Tibial nerve (tissue), 4 donors: ENCODE measurements around the gene OR2T5. TPM values are rescaled to one million over a fixed set of nuclear protein-coding genes. Genes with fewer than 3 reads are reported as not detected.
"Not testable (repeated sequence)": the region's sequence is repeated elsewhere in the genome, so short reads cannot be mapped to it uniquely, and the experiment has no call there.

Experiments used
- DNase-seq, 2 donors: peaks; one replicate each; pipeline ENCODE4 v3.0.0-alpha.2; 2019; ENCODE audit warnings: low spot score in 2 of 2
- H3K27ac ChIP-seq, 4 donors: fragments of 200-600 bp; sonication (generic) in 3 of 4; one replicate each; pipeline ENCODE4 v1.5.1; 2017 to 2019; ENCODE audit warnings: mild to moderate bottlenecking in 1 of 4
- H3K27me3 ChIP-seq, 2 donors: fragments of 200-600 bp; sonication (generic) in 1 of 2; one replicate each; pipeline versions ENCODE4 v1.5.1 to v1.6.0; 2017 to 2019
- H3K36me3 ChIP-seq, 3 donors: fragments of 200-600 bp; sonication (generic); one replicate each; pipeline ENCODE4 v1.5.1; 2018 to 2019
- H3K4me1 ChIP-seq, 4 donors: fragments of 200-600 bp; sonication (generic) in 3 of 4; one replicate each; pipeline ENCODE4 v1.5.1; 2017 to 2019
- H3K4me3 ChIP-seq, 4 donors: fragments of 200-600 bp; sonication (generic) in 3 of 4; one replicate each; pipeline ENCODE4 v1.5.1; 2017 to 2019; ENCODE audit warnings: mild to moderate bottlenecking in 1 of 4, moderate library complexity in 1 of 4
- H3K9me3 ChIP-seq, 4 donors: fragments of 200-600 bp; sonication (generic) in 3 of 4; one replicate each; pipeline ENCODE4 v1.5.1; 2017 to 2019
- WGBS, 2 donors: methylation state at CpG; one replicate each; pipeline ENCODE4 v1.1.5; 2018; 5-methylcytosine and 5-hydroxymethylcytosine counted together
- total RNA-seq, 4 donors: library from RNA; depleted of rRNA; stranded (reverse); fragments of >200 nt; gene quantifications; one replicate each; pipeline ENCODE4 v1.1.0, GENCODE V29; 2016

OR2T5 gene, protein sequence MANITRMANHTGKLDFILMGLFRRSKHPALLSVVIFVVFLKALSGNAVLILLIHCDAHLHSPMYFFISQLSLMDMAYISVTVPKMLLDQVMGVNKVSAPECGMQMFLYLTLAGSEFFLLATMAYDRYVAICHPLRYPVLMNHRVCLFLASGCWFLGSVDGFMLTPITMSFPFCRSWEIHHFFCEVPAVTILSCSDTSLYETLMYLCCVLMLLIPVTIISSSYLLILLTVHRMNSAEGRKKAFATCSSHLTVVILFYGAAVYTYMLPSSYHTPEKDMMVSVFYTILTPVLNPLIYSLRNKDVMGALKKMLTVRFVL
- total RNA-seq, result not detected

DNA sequence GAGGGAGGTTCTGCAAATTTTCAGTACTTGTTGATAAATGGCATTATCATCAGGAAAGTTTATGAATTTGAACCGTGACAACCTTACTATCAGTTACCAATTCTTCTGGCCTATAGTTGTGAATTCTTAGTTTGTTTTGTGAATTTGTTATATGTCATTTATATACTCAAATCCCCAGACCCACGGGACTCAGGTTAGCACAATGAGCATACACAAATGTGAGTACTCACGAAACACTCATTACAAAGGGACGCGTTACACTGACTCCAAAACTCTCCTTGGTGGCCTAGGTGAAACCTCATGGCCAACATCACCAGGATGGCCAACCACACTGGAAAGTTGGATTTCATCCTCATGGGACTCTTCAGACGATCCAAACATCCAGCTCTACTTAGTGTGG lies at the start of gene OR2T5:
TSS of gene OR2T5 (plus strand) at position 301 of the 400 bp plus-strand sequence. CDS start at position 301, 0 bp downstream.
- H3K27ac ChIP-seq, H3K9me3 ChIP-seq, DNase-seq, H3K27me3 ChIP-seq, H3K4me1 ChIP-seq, H3K4me3 ChIP-seq, H3K36me3 ChIP-seq: not testable (repeated sequence)
- 96 to 100% methylated on average over 1 to 4 of the region's 6 CpGs for WGBS, 2 donors

DNA sequence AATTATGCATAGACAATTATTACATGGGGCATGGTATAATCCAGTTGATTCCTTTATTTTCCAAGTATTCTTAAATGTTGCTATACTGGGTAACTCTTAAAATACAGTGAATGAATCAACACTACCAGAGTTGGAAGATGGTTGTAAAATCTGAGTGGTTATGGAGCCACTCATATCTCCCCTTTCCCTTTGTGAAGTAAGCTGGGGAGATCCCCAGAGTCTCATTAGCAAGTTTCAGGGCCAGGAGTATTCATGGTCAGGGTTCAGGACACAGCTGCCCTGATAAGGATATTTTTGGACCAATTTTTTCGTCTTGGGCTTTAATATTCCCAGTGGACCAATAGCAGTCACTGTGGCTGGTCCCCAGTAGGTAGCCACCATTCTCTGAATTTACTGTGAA lies 49.7 kb upstream of the OR2T5 start:
- H3K27ac ChIP-seq, H3K4me3 ChIP-seq, DNase-seq, H3K9me3 ChIP-seq, H3K36me3 ChIP-seq, H3K27me3 ChIP-seq, H3K4me1 ChIP-seq: not testable (repeated sequence)
- 36 to 50% methylated on average over 1 of the region's 1 CpG for WGBS, 2 donors

DNA sequence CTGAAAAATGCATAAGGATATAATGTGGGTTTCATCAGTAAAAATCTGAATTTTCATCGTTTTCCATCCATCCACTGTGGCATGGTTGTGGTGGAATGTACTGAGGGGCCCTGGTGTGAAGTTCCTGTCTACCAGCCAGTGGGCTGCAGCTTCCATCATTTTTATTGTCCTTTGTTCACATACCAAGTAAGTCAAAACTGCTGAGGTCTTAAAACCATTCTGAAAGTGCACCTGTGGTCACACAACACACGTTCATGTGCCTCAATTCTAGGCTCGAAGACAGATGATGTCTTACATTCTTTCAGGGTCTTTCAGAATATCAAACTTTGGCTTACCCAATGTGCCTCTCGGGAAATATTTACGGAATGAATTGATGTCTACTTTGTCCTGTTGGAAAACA lies 49.1 kb upstream of the OR2T5 start:
- not testable (repeated sequence) for H3K36me3 ChIP-seq, H3K27ac ChIP-seq, H3K4me3 ChIP-seq, DNase-seq, H3K27me3 ChIP-seq, H3K9me3 ChIP-seq, H3K4me1 ChIP-seq
- WGBS, 2 donors, result 69 to 70% methylated on average over 5 of the region's 5 CpGs

DNA sequence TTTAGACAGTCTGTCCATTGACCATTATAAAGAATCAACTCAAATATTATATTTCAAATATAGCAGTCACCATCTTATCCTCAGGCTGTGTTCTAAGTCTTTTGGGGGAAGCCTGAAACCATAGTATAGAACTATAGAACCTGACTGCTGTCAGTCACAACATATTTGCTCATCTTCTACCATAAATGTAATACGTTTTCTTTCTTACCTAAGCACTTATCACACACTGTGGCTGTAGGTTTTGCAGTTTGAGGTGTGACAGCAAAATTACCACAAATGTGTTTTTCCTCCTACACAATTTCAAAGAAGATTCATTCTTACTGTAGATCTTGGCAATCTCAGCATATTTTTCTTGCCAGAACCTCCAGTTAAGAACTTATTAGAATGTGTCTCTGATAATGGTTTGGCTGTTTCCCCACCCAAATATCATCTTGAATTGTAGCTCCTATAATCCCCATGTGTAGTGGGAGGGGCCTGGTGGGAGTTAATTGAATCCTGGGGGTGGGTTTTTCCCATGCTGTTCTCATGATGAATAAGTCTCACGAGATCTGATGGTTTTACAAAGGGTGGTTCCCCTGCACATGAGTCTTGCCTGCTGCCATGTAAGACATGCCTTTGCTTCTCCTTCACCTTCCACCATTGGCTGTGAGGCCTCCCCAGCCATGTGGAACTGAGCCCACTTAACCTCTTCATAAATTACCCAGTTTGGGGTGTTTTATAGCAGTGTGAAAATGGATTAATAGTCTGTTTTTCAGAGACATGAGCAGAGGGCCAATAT lies 45.7 kb upstream of the OR2T5 start:
- H3K27me3 ChIP-seq, result not testable (repeated sequence)
- 65 to 80% methylated on average over 1 of the region's 2 CpGs for WGBS, 2 donors

DNA sequence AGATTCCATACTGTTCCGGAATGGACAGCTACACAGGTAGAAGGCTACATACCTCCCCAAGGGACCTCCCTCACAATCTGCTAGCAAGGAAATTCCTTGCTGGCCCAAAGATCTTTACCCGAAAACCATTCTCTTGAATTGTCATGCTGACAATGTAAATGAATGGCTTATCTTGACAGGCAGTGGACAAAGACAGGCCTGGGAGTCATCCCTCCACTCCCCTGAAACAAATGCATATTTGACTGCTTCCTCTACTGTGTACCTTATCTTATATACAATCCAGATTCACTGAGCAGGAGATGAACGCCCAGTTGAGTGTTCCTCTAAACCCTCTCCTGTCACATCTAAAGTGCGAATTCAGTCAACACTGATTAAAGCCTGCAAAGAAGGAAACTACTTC lies 43.8 kb upstream of the OR2T5 start:
- not testable (repeated sequence) for H3K27me3 ChIP-seq, DNase-seq, H3K9me3 ChIP-seq, H3K27ac ChIP-seq, H3K36me3 ChIP-seq, H3K4me1 ChIP-seq, H3K4me3 ChIP-seq
- 86 to 93% methylated on average over 4 of the region's 4 CpGs for WGBS, 2 donors

More for the DNA sequence above, 45.7 kb upstream of the OR2T5 start:
- not testable (repeated sequence) for H3K27ac ChIP-seq, H3K4me1 ChIP-seq, DNase-seq, H3K4me3 ChIP-seq, H3K9me3 ChIP-seq, H3K36me3 ChIP-seq

DNA sequence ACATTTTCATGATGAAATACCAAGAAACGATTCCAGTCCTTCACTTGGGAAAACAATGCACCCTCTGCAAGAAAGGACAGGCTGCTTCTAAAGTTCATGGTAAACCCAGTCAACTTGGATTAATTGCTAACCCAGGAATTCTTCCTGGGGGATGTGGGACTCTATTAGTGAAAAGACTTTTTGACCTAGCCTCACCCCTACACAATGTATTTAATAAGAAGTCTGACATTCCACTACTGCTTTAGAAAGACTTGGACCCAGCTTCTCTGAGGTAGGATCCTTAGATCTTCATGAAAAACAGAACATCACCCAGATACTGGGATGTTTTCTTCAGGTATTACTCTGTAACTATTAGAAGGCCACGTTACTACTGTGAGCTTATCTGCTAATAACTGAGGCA lies 43.0 kb upstream of the OR2T5 start, which contains the start of gene OR2T2:
TSS of gene OR2T2 (plus strand) at position 239 of the 400 bp plus-strand sequence. CDS start 7,161 bp downstream, outside the sequence.
- not testable (repeated sequence) for H3K36me3 ChIP-seq, DNase-seq, H3K4me3 ChIP-seq, H3K9me3 ChIP-seq, H3K27ac ChIP-seq, H3K4me1 ChIP-seq, H3K27me3 ChIP-seq
- 48 to 76% methylated on average over 2 of the region's 2 CpGs for WGBS, 2 donors

DNA sequence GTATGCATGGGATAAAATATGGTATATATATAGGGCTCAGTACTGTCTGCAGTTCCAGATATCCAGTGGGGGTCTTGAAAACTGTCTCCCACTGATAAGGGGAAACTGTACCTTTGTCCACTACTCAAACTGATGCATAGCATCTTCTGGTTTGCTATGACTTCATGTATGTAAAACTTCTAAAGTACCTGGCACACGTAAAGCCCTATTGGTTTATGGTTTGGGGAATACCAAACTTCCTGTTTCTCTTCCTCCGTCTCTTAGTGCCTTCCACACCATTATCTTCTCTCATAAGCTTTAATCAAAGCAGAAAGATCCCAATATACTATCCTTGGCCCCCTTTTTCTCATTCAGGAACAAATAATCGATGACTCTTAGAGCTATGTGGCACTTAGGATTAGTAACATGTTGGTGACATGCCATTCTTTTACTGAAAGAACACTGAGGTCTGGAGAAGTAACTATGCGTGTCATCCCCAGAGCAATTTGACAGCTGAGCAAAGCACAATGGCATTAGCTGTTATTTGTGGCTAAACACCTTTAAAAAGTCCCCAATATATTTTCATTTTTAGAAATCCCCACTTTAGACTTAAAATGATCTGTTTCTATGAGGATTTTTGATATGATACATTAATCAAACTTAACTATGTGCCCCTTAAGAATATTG lies 39.8 kb upstream of the OR2T5 start:
- not testable (repeated sequence) for H3K4me3 ChIP-seq, DNase-seq, H3K4me1 ChIP-seq, H3K27ac ChIP-seq, H3K36me3 ChIP-seq, H3K9me3 ChIP-seq, H3K27me3 ChIP-seq
- WGBS, 2 donors, result no CpG with 5 or more reads among the region's 4 CpGs

DNA sequence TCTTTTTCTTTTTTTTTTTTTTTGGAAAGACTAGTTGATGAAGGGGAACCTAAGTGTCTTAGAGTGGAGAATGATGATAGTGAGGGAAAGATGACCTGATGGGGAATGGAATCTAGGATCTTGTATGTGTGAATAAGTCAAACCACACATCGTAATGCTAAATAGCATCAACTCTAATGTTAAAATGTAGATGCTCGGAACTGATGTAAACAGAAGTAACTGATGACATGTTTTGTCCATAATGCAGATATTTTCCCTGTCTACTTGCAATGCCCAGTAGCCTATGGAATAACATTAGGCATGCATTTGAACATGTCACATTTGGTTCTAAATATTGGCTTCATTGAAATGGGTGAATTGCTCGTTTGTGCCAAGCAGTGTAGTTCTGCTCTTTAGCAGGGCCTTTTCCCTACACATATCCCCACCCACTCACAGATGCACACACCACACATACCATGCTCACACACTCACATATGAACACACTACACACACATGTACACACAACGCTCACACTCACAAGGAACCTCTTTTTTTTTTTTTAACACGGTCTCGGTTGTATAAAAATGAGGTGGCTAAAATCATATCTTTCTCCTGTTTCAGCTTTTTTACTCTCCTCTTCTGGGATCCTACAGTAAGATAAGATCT lies 38.4 kb upstream of the OR2T5 start:
- H3K27ac ChIP-seq, H3K36me3 ChIP-seq, H3K4me3 ChIP-seq, H3K27me3 ChIP-seq, H3K4me1 ChIP-seq, DNase-seq, H3K9me3 ChIP-seq: not testable (repeated sequence)
- WGBS, 2 donors, result 81 to 86% methylated on average over 5 of the region's 6 CpGs

DNA sequence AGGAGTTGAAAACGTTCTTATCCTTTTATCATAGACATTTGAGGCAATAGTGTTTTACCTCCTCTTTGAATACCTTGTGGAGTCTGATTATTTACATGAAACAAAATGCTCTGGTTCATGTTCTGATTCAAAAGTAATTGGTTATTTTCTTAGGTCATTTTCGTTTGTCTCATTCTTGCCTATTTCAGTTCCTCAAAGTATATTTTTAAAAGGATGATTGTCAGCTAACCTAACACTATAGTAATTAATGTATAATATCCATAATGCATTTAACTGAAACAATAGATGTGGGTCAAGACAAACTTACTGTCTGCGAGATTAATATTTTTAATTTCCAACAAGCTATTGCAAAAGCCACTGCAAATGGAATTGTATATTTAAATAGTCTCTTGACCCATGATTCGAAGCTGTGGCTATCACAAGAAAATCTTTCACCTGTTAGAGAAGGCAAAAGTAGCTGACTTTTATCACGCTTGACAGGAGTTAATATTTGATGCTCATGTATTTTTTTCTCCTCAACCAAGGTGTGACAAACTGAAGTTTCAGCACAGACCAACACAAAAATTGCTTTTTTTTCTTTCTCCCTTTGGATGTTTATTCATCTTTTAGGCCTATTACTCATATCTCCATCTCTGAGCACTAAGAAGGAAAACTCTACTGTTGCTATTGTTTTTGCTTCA lies 37.8 kb upstream of the OR2T5 start:
- 51 to 53% methylated on average over 2 of the region's 5 CpGs for WGBS, 2 donors
- not testable (repeated sequence) for H3K27ac ChIP-seq, H3K4me3 ChIP-seq, H3K27me3 ChIP-seq, H3K36me3 ChIP-seq, H3K4me1 ChIP-seq, DNase-seq, H3K9me3 ChIP-seq

DNA sequence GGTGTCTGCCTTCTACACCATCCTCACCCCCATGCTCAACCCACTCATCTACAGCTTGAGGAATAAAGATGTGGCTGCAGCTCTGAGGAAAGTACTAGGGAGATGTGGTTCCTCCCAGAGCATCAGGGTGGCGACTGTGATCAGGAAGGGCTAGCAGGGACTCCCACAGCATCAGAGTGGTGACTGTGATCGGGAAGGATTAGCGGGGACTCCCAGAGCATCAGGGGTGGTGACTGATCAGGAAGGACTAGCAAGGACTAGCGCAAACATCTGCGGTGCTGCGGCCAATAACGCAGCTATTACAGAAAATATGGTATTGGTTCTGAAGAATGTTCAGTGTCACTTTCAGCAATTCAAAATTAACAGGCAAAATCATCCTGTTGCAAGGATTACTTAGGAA lies 34.8 kb upstream of the OR2T5 start:
- not testable (repeated sequence) for DNase-seq, H3K4me1 ChIP-seq, H3K4me3 ChIP-seq, H3K27ac ChIP-seq, H3K36me3 ChIP-seq, H3K9me3 ChIP-seq, H3K27me3 ChIP-seq
- 91 to 92% methylated on average over 7 of the region's 7 CpGs for WGBS, 2 donors

DNA sequence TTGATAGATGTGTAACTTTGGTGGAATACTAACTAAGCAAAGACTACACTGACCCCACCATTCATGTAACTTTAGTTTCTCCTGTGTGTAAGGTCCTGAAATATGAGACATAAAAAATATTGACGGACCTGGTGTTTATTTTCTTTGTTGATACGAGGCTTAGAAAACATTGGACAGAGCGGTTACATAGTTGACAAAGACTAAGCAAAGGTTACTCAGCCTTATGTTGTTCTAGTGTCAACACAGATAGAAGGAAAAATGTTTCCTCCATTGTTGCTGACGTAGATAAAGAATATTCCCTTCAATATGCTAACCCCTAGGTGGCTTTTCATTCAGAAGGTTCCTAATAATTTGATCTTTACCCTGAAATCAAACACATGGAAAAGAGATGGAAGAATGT lies 33.3 kb upstream of the OR2T5 start:
- not testable (repeated sequence) for H3K36me3 ChIP-seq, H3K27me3 ChIP-seq, H3K27ac ChIP-seq, H3K4me3 ChIP-seq, DNase-seq, H3K4me1 ChIP-seq, H3K9me3 ChIP-seq
- WGBS, 2 donors, result 87 to 94% methylated on average over 2 to 3 of the region's 4 CpGs

DNA sequence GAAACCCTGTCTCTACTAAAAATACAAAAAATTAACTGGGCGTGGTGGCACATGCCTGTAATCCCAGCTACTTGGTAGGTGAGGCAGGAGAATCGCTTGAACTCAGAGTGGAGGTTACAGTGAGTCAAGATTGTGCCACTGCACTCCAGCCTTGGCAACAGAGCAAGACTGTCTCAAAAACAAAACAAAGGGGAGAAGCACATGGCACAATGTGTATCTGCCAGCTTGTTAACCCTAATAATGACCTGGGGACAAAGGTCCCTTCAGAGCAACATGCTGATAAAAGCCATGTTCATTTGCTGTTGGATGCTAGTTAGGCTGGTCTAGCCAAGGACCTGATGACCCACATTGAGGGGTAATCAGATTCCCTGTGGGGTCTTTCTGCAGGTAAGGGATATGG lies 31.8 kb upstream of the OR2T5 start:
- H3K4me3 ChIP-seq, H3K4me1 ChIP-seq, H3K27ac ChIP-seq, H3K27me3 ChIP-seq, H3K36me3 ChIP-seq, H3K9me3 ChIP-seq, DNase-seq: not testable (repeated sequence)
- whole genome bisulfite sequencing, 2 donors, result no CpG with 5 or more reads among the region's 2 CpGs

DNA sequence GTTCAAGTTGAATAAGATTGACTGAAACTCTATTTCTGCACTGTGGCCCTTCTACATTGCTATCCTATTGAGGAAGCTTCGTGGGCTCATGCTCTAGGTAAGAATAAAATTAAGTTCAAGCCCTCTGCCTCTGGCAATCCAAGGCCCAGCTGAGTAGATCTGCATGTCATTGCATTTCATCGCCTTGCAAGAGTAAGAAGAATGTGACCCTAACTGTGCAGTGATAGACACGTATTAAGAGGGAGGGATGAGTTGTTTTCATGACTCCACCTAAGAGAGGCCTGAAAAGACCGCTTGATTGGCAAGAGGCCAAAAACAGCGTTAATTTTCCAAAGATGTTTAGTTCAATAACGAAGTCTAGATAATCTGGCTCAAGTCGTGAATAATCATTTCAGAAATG lies 29.3 kb upstream of the OR2T5 start:
- H3K4me1 ChIP-seq, result not testable (repeated sequence)

More for the DNA sequence above, 29.3 kb upstream of the OR2T5 start:
- not testable (repeated sequence) for DNase-seq, H3K27me3 ChIP-seq, H3K4me3 ChIP-seq, H3K36me3 ChIP-seq, H3K27ac ChIP-seq, H3K9me3 ChIP-seq
- 70 to 78% methylated on average over 7 of the region's 7 CpGs for WGBS, 2 donors
